H1 (cell line): Measurements from ENCODE around the gene IVL.

ENCODE experiments used
- HDAC6 ChIP-seq: IDR thresholded peaks from one replicate; pipeline ENCODE4 v1.7.1; 2012; ENCODE audit warnings: low read depth, mild to moderate bottlenecking, inconsistent platforms, low read length, moderate library complexity
- POLR2A ChIP-seq, 2 experiments: IDR thresholded peaks; 1 replicate in 1 of 2; 2 replicates in 1 of 2; pipeline ENCODE4 v1.6.1; 2011; ENCODE audit warnings: low read depth in 2 of 2, low read length in 2 of 2, mild to moderate bottlenecking in 2 of 2; ENCODE audit errors: control extremely low read depth in 1 of 2
- RFX5 ChIP-seq: IDR thresholded peaks from 2 replicates; pipeline ENCODE4 v1.6.1; 2011; ENCODE audit warnings: low read depth, low read length, improper control_type of control experiment, borderline replicate concordance

DNA sequence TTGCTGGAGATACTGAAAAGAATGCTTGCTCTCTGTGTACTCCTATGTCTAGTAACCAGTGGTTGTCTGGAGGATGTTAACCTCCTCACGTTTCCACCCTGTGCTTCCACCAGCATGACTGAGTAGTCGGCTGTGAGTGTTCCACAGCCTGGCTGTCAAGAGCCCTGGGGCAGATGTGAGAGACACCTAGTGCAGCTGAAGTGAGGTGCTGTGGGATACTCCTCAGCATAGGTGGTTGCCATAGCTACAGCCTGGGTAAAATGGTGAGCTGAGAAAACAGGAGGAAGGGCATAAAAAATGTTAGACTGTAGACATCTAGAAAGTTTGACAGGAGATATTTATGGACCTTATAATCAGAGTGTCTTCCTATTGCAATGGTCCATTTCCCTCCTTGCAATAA is 15.8 kb downstream of the IVL start:
- TF ChIP-seq POLR2A (IDR thresholded peaks at IDR 0.05; ENCODE audit: control extremely low read depth in 1 of 2, low read depth in 2 of 2, low read length in 2 of 2) (no peak), RFX5 (no peak), HDAC6 (no peak)
